GM12878 (cell line): ENCODE data around the gene PHYHIPL.

Experiments
- ATF2 ChIP-seq: IDR thresholded peaks from 2 replicates; pipeline ENCODE4 v1.6.1; 2012; ENCODE audit warnings: low read length, inconsistent platforms
- CTCF ChIP-seq, 3 experiments: IDR thresholded peaks in 2 of 3; conservative IDR thresholded peaks in 1 of 3; 2 replicates each; pipeline ENCODE4 v1.5.1; 2011; ENCODE audit warnings: low read depth in 3 of 3, low read length in 3 of 3, mild to moderate bottlenecking in 3 of 3, control low read depth in 2 of 3, moderate library complexity in 2 of 3, inconsistent platforms in 1 of 3, mixed read lengths in 1 of 3; ENCODE audit not compliant: control insufficient read depth in 2 of 3, insufficient read depth in 1 of 3; ENCODE audit errors: extremely low read depth in 1 of 3
- ETV6 ChIP-seq, 2 experiments: fragments of 450-650 bp in 1 of 2; IDR thresholded peaks in 1 of 2; conservative IDR thresholded peaks in 1 of 2; 2 replicates each; pipeline ENCODE4 v1.6.1; 2014; ENCODE audit warnings: antibody characterized with exemption in 1 of 2, borderline replicate concordance in 1 of 2, low read depth in 1 of 2, mild to moderate bottlenecking in 1 of 2, moderate library complexity in 1 of 2
- JUNB ChIP-seq: IDR thresholded peaks from 2 replicates; pipeline ENCODE4 v1.6.1; 2016; ENCODE audit warnings: antibody characterized with exemption, mild to moderate bottlenecking
- RELA ChIP-seq: fragments of 450-650 bp; IDR thresholded peaks from 2 replicates; pipeline ENCODE4 v1.8.0; 2014; ENCODE audit warnings: borderline replicate concordance; ENCODE audit not compliant: partially characterized antibody
- STAT1 ChIP-seq: fragments of 450-650 bp; conservative IDR thresholded peaks from 2 replicates; pipeline ENCODE4 v1.6.1; 2014; ENCODE audit warnings: antibody characterized with exemption, mild to moderate bottlenecking
- TCF7 ChIP-seq: IDR thresholded peaks from 2 replicates; pipeline ENCODE4 v1.6.1; 2014; ENCODE audit warnings: antibody characterized with exemption, borderline replicate concordance
- ZBTB33 ChIP-seq: fragments of 450-650 bp; IDR thresholded peaks from 2 replicates; pipeline ENCODE4 v1.6.1; 2017; ENCODE audit warnings: mild to moderate bottlenecking

- TF ChIP-seq STAT1 = no peak
- TF ChIP-seq ETV6 (conservative IDR thresholded peaks at IDR 0.05 in 1 of 2, IDR thresholded peaks at IDR 0.05 in 1 of 2; ENCODE audit: borderline replicate concordance in 1 of 2, low read depth in 1 of 2) = no peak
- no peak for TF ChIP-seq JUNB
- TF ChIP-seq ATF2 = no peak
- TF ChIP-seq ZBTB33 = no peak
- no peak for TF ChIP-seq TCF7
- TF ChIP-seq CTCF (IDR thresholded peaks at IDR 0.05 in 2 of 3, conservative IDR thresholded peaks at IDR 0.05 in 1 of 3; ENCODE audit: control insufficient read depth in 2 of 3, extremely low read depth in 1 of 3, insufficient read depth in 1 of 3, low read depth in 3 of 3, low read length in 3 of 3) = no peak
- no peak for TF ChIP-seq RELA
Observed at GRCh38 chr10:59279476-59279875, 103.0 kb downstream of the PHYHIPL start.
